RCC 7860 (cell line): Measurements from ENCODE around the gene KAT2A.

ENCODE experiments used
- DNase-seq: peaks from one replicate; pipeline ENCODE4 v3.0.0-alpha.2; 2015; ENCODE audit warnings: low spot score
- FAIRE-seq: peaks from 2 replicates; lab custom pipeline; 2012; peaks lifted over from hg19 to GRCh38; lab: Jason Lieb, UNC

KAT2A gene

GRCh38 chr17:42135664-42136653 is 14.8 kb upstream of the KAT2A start:
- DNase-seq (peak; percentile 47), FAIRE-seq (peak; percentile 48)

- FAIRE-seq (no peak), DNase-seq (no peak)
These were observed 14.0 kb upstream of the KAT2A start for GRCh38 chr17:42135151-42135550.

- DNase-seq: peak; percentile 27
These were observed 12.4 kb upstream of the KAT2A start for GRCh38 chr17:42133461-42134041.

GRCh38 chr17:42132941-42133340 is 11.8 kb upstream of the KAT2A start:
- DNase-seq (peak; percentile 83), FAIRE-seq (peak; percentile 93)

More at GRCh38 chr17:42133461-42134041, 12.4 kb upstream of the KAT2A start:
- FAIRE-seq: no peak

GRCh38 chr17:42131981-42132432 is 10.8 kb upstream of the KAT2A start:
- DNase-seq (no peak), FAIRE-seq (no peak)

GRCh38 chr17:42131232-42131631 is 10.1 kb upstream of the KAT2A start:
- no peak for FAIRE-seq
- DNase-seq: no peak

GRCh38 chr17:42130310-42130936 is 9.3 kb upstream of the KAT2A start:
- no peak for DNase-seq
- no peak for FAIRE-seq

- FAIRE-seq (no peak), DNase-seq (no peak)
These were observed 8.1 kb upstream of the KAT2A start for GRCh38 chr17:42129109-42129837.

GRCh38 chr17:42127414-42127813 is 6.2 kb upstream of the KAT2A start:
- FAIRE-seq (no peak), DNase-seq (no peak)

- DNase-seq (no peak), FAIRE-seq (no peak)
These were observed 5.7 kb upstream of the KAT2A start for GRCh38 chr17:42126836-42127235.

- FAIRE-seq: no peak
- DNase-seq: no peak
These were observed 4.4 kb upstream of the KAT2A start for GRCh38 chr17:42125565-42125964.

- DNase-seq (no peak), FAIRE-seq (no peak)
These were observed 3.1 kb upstream of the KAT2A start for GRCh38 chr17:42124256-42124655.

GRCh38 chr17:42122371-42123303 is 1.5 kb upstream of the KAT2A start, which contains the start of gene HSPB9:
Gene HSPB9, plus strand, starts transcription at chr17:42122804. Its CDS starts 47 bp downstream, at chr17:42122851.
- FAIRE-seq (no peak), DNase-seq (no peak)

- DNase-seq: no peak
- no peak for FAIRE-seq
These were observed 902 bp downstream of the KAT2A start for GRCh38 chr17:42120161-42120769.

GRCh38 chr17:42119301-42119700 is 1.9 kb downstream of the KAT2A start:
- no peak for FAIRE-seq
- DNase-seq: no peak

GRCh38 chr17:42118545-42118944 is 2.6 kb downstream of the KAT2A start:
- DNase-seq: peak; percentile 21
- no peak for FAIRE-seq

- FAIRE-seq (no peak), DNase-seq (no peak)
These were observed 3.0 kb downstream of the KAT2A start for GRCh38 chr17:42118126-42118510.

- DNase-seq: no peak
- no peak for FAIRE-seq
These were observed 3.6 kb downstream of the KAT2A start for GRCh38 chr17:42117397-42118125.
